Spleen (tissue), 7 donors: ENCODE data around the gene BFSP1.

Source experiments
- POLR2A ChIP-seq, 3 donors: fragments of 450-650 bp; IDR thresholded peaks; one replicate each; pipeline ENCODE4 v1.5.1; 2017; ENCODE audit warnings: antibody characterized with exemption in 3 of 3, mild to moderate bottlenecking in 1 of 3
- TF ChIP-seq, protein P1 (sequence below), 11 experiments: fragments of 200-600 bp in 7 of 11; fragments of 450-650 bp in 4 of 11; sonication (generic) in 4 of 11; IDR thresholded peaks in 8 of 11; conservative IDR thresholded peaks in 3 of 11; 1 replicate in 7 of 11; 2 replicates in 4 of 11; pipeline versions ENCODE4 v1.4.0 to v1.8.0; 2016 to 2021; ENCODE audit warnings: antibody characterized with exemption in 11 of 11, inconsistent platforms in 4 of 11, mild to moderate bottlenecking in 1 of 11
- donor health status: DM: no; HTN: no; CAD: no; lungs with moderate emphysema.
- donor health status: DM: no; HTN: no; CAD: no.
- donor health status: DM: no; HTN: no; CAD: no.

DNA sequence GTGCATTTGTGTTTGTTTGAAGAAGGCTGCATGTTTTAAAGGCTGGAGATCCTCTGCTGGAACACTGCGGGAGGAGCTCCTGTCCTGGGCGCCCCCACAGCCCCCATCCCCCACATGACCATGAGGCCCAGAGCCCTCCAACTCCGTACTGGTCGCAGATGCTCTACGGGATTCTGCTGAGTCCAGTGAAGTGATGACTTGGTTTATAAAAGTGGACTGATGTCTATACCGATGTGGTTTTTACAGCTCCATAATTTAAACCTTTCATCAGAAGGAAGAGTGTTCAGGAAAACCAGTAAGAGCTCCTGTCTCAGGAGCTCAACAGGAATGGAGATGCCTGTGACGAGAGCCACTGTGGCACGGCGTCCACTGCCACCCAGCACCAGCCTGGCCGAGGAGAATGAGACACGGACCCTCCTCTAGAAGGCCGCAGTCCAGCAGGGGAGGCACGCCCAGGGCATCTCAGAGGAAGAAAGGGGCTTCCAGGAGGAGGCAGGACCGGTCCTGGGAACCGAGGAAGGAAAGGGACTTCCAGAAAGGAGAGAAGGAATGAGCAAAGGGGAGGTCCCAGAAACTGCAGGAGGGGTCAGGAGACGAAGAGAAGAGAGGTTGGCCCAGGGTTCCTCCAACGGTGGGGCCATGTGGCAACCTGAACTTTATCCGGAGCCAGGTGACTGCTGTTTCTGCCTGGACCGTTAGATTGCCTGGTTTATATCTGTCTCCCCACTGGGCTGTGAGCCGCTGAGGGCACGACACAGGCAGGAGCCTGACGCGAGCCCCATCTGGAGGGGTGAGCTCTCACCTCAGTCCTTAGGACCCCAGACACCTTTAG is 26.9 kb downstream of the BFSP1 start:
- TF ChIP-seq, protein P1, sequence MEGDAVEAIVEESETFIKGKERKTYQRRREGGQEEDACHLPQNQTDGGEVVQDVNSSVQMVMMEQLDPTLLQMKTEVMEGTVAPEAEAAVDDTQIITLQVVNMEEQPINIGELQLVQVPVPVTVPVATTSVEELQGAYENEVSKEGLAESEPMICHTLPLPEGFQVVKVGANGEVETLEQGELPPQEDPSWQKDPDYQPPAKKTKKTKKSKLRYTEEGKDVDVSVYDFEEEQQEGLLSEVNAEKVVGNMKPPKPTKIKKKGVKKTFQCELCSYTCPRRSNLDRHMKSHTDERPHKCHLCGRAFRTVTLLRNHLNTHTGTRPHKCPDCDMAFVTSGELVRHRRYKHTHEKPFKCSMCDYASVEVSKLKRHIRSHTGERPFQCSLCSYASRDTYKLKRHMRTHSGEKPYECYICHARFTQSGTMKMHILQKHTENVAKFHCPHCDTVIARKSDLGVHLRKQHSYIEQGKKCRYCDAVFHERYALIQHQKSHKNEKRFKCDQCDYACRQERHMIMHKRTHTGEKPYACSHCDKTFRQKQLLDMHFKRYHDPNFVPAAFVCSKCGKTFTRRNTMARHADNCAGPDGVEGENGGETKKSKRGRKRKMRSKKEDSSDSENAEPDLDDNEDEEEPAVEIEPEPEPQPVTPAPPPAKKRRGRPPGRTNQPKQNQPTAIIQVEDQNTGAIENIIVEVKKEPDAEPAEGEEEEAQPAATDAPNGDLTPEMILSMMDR (IDR thresholded peaks at IDR 0.05 in 8 of 11, conservative IDR thresholded peaks at IDR 0.05 in 3 of 11) = no peak
- TF ChIP-seq POLR2A (IDR thresholded peaks at IDR 0.05) = no peak
